ENCODE data around the gene STC2. TPM values are rescaled to one million over a fixed set of nuclear protein-coding genes. Genes with fewer than 3 reads are reported as not detected.

The STC2 gene
- total and polyA plus RNA-seq, 2 experiments from 2014 or later, result 65.2 to 138 TPM

GRCh38 chr5:173327084-173327947, 898 bp downstream of the STC2 start:
- H3K27me3 ChIP-seq, result no peaks in the 10 kb centered on the region
- no peak for TF ChIP-seq CTCF (IDR thresholded peaks at IDR 0.05; ENCODE audit: low read depth, low read length)
- H3K9me3 ChIP-seq (ENCODE audit: low read depth), result no peaks in the 10 kb centered on the region
- DNase-seq (ENCODE audit: low read depth in 1 of 2, low spot score in 1 of 2), result peak; percentile 50 to 76
- peaks cover 21% of the 10 kb centered on the region for H3K36me3 ChIP-seq
- peaks cover 26% of the 10 kb centered on the region for H3K4me1 ChIP-seq (ENCODE audit: low read depth)
- H3K27ac ChIP-seq, result no peak overlapping the region
- H3K4me3 ChIP-seq, result peak overlapping the region; percentile 73

- peaks cover 23% of the 10 kb centered on the region for H3K4me1 ChIP-seq (ENCODE audit: low read depth)
- peak; percentile 21 to 84 for DNase-seq (ENCODE audit: low read depth in 1 of 2, low spot score in 1 of 2)
Measured at GRCh38 chr5:173326501-173326960, 1.7 kb downstream of the STC2 start.

GRCh38 chr5:173325091-173325698, 3.0 kb downstream of the STC2 start:
- Histone ChIP-seq H3K27ac (no peak overlapping the region), H3K27me3 (no peaks in the 10 kb centered on the region), H3K36me3 (peaks cover 37% of the 10 kb centered on the region), H3K9me3 (ENCODE audit: low read depth) (no peaks in the 10 kb centered on the region), H3K4me3 (no peak overlapping the region), H3K4me1 (ENCODE audit: low read depth) (peaks cover 10% of the 10 kb centered on the region)
- DNase-seq (ENCODE audit: low read depth in 1 of 2, low spot score in 1 of 2), result no peak
- TF ChIP-seq CTCF (IDR thresholded peaks at IDR 0.05; ENCODE audit: low read depth, low read length), result no peak

More at GRCh38 chr5:173326501-173326960, 1.7 kb downstream of the STC2 start:
- TF ChIP-seq CTCF (IDR thresholded peaks at IDR 0.05; ENCODE audit: low read depth, low read length), result no peak
- Histone ChIP-seq H3K27ac (no peak overlapping the region), H3K4me3 (peak overlapping the region; percentile 73), H3K27me3 (no peaks in the 10 kb centered on the region), H3K9me3 (ENCODE audit: low read depth) (no peaks in the 10 kb centered on the region), H3K36me3 (peaks cover 29% of the 10 kb centered on the region)

GRCh38 chr5:173324115-173325001, 3.9 kb downstream of the STC2 start:
- Histone ChIP-seq H3K4me1 (ENCODE audit: low read depth) (peaks cover 8% of the 10 kb centered on the region), H3K36me3 (peaks cover 46% of the 10 kb centered on the region), H3K27ac (no peak overlapping the region), H3K9me3 (ENCODE audit: low read depth) (no peaks in the 10 kb centered on the region), H3K27me3 (no peaks in the 10 kb centered on the region), H3K4me3 (no peak overlapping the region)
- DNase-seq (ENCODE audit: low read depth in 1 of 2, low spot score in 1 of 2), result peak in 1 of 2 donors; percentile 97
- no peak for TF ChIP-seq CTCF (IDR thresholded peaks at IDR 0.05; ENCODE audit: low read depth, low read length)

GRCh38 chr5:173323799-173324114, 4.5 kb downstream of the STC2 start:
- TF ChIP-seq CTCF (IDR thresholded peaks at IDR 0.05; ENCODE audit: low read depth, low read length), result no peak
- H3K36me3 ChIP-seq, result peaks cover 49% of the 10 kb centered on the region
- H3K4me1 ChIP-seq (ENCODE audit: low read depth), result peaks cover 8% of the 10 kb centered on the region
- no peaks in the 10 kb centered on the region for H3K9me3 ChIP-seq (ENCODE audit: low read depth)
- no peak for DNase-seq (ENCODE audit: low read depth in 1 of 2, low spot score in 1 of 2)
- no peak overlapping the region for H3K27ac ChIP-seq
- no peaks in the 10 kb centered on the region for H3K27me3 ChIP-seq
- no peak overlapping the region for H3K4me3 ChIP-seq
